Upper lobe of right lung (tissue), 1 donor: ENCODE measurements around the gene ROBO2. TPM values are rescaled to one million over a fixed set of nuclear protein-coding genes. Genes with fewer than 3 reads are reported as not detected.

ENCODE experiments used
- ATAC-seq: fragments of 200-7000 bp; cut with Tn5 transposase; one replicate; pipeline ENCODE4 v1.9.1; 2020; ENCODE audit warnings: mild to moderate bottlenecking, moderate library complexity
- DNase-seq: peaks from one replicate; pipeline ENCODE4 v3.0.0-alpha.2; 2020
- H3K27ac ChIP-seq: fragments of 200-600 bp; one replicate; pipeline ENCODE4 v1.8.0; 2022
- H3K27me3 ChIP-seq: fragments of 200-600 bp; one replicate; pipeline ENCODE4 v1.8.0; 2022; ENCODE audit warnings: mild to moderate bottlenecking
- H3K36me3 ChIP-seq: fragments of 200-600 bp; one replicate; pipeline ENCODE4 v1.8.0; 2022
- H3K4me1 ChIP-seq: fragments of 200-600 bp; one replicate; pipeline ENCODE4 v1.8.0; 2022
- H3K4me3 ChIP-seq: fragments of 200-600 bp; one replicate; pipeline ENCODE4 v1.8.0; 2022; ENCODE audit warnings: mild to moderate bottlenecking
- H3K9me3 ChIP-seq: fragments of 200-600 bp; one replicate; pipeline ENCODE4 v1.8.0; 2022
- intact Hi-C: fragments of 100-400 bp; cut with DNase I; formaldehyde crosslinking; loops from one replicate; pipeline ENCODE4 v1.11.0; 2022
- total RNA-seq: library from RNA; stranded (reverse); fragmentation: NEBNext Ultra II Directional; extraction: Animal tissue kit (Norgen Biotek cat#: 25700); gene quantifications from one replicate; pipeline ENCODE4 v1.2.1, GENCODE V29; 2021
- TF ChIP-seq, protein P1 (sequence below): fragments of 200-600 bp; IDR thresholded peaks from one replicate; pipeline ENCODE4 v1.8.0; 2022; ENCODE audit warnings: antibody characterized with exemption
- donor health status: DM: no; HTN: yes; CAD: no; lungs with severe emphysema.

Gene ROBO2
- total RNA-seq, 1 donor from 2014 or later: 27.1 TPM

DNA sequence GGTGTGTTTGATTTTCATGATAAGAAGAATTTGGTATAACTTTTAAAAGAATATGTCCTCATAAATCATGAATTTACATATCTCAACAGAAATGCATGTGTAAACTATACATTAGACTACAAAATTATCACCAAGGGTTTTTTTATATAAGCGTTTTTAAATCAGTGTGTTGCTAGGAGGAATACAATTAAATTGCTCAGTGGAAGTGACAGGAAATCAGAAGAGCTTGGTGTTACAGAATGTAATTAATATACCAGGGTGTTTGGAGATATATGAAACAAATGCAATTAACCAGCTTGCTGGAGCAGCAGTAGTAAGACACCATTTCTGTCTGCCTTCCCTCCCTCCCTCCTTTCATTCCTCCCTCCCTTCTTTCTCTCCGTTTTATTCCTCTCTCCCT, 2.4 kb downstream of the ROBO2 start:
- Histone ChIP-seq H3K4me1 (no peaks in the 10 kb centered on the region), H3K27ac (no peak overlapping the region), H3K9me3 (no peaks in the 10 kb centered on the region), H3K27me3 (peaks cover 36% of the 10 kb centered on the region), H3K36me3 (no peaks in the 10 kb centered on the region), H3K4me3 (peak overlapping the region; percentile 54)
- intact Hi-C loops: loop anchor here (10.0 kb wide), 1 partner anchor 212 kb away; no protein-coding TSS in a partner anchor
- TF ChIP-seq, protein P1, sequence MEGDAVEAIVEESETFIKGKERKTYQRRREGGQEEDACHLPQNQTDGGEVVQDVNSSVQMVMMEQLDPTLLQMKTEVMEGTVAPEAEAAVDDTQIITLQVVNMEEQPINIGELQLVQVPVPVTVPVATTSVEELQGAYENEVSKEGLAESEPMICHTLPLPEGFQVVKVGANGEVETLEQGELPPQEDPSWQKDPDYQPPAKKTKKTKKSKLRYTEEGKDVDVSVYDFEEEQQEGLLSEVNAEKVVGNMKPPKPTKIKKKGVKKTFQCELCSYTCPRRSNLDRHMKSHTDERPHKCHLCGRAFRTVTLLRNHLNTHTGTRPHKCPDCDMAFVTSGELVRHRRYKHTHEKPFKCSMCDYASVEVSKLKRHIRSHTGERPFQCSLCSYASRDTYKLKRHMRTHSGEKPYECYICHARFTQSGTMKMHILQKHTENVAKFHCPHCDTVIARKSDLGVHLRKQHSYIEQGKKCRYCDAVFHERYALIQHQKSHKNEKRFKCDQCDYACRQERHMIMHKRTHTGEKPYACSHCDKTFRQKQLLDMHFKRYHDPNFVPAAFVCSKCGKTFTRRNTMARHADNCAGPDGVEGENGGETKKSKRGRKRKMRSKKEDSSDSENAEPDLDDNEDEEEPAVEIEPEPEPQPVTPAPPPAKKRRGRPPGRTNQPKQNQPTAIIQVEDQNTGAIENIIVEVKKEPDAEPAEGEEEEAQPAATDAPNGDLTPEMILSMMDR: no peak
- ATAC-seq (no peak), DNase-seq (no peak)

DNA sequence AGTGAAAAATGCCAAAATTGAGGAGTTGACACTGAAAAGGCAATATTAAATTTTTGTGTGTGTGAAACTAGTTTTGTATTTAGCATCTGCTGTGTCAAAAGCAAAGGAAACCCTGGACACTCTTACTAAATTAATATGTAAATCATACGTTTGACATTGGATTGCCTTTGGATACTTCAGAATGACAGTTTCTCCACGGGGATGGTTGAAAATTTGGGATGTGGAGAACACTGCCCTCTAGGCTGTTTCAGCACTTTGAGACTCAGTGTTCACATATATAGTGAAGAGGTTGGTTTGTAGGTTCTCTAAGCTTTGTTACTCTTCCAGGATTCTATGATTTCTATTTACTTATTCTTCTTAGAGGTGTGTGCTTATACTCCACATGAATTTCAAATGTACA, 3.0 kb downstream of the ROBO2 start:
- no peaks in the 10 kb centered on the region for H3K4me1 ChIP-seq
- intact Hi-C loops: loop anchor here (10.0 kb wide), 1 partner anchor 212 kb away; no protein-coding TSS in a partner anchor
- H3K4me3 ChIP-seq: peak overlapping the region; percentile 54
- no peaks in the 10 kb centered on the region for H3K9me3 ChIP-seq
- TF ChIP-seq, protein P1: no peak
- no peak overlapping the region for H3K27ac ChIP-seq
- DNase-seq (no peak), ATAC-seq (no peak)
- peaks cover 36% of the 10 kb centered on the region for H3K27me3 ChIP-seq
- H3K36me3 ChIP-seq: no peaks in the 10 kb centered on the region

DNA sequence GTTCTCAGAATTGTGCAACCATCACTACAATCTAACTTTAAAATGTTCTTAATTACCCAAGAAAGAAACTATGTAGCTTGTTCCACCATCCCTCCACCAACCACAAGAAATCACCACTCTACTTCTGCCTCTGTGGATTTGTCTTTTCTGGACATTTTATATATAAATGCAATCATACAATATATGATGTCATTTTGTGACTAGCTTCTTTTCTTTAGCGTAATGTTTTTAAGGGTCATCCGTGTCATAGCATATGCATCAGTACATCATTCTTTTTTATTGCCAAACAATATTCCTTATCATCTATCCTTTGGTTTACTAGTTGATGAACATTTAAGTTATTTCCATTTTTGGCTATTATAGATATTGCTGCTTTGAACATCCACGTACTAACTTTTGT, 5.8 kb downstream of the ROBO2 start:
- Histone ChIP-seq H3K27ac (no peak overlapping the region), H3K4me3 (no peak overlapping the region), H3K27me3 (peaks cover 14% of the 10 kb centered on the region), H3K4me1 (no peaks in the 10 kb centered on the region), H3K36me3 (no peaks in the 10 kb centered on the region), H3K9me3 (no peaks in the 10 kb centered on the region)
- TF ChIP-seq, protein P1: no peak
- intact Hi-C loops: loop anchor here (10.0 kb wide), 1 partner anchor 209 kb away; no protein-coding TSS in a partner anchor
- ATAC-seq: no peak
- DNase-seq: no peak

DNA sequence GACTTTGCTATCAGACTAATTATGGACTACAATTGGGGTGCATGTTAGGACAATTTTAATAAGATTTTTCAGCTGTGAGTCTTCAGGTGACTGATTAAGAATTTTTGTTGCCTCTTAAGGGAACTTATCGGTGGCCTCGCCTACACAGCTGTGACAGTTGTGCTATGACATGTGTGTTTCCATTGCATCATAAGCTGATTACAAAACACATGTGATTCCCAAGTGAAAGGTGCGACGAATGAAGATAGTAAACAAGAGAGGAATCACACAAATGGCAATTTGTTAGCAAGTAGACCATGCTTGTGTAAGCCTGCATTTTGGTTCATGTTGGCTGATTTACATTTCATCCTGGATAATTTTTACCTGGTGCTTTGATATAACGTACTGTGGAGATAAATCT, 8.3 kb downstream of the ROBO2 start:
- Histone ChIP-seq H3K27ac (no peak overlapping the region), H3K36me3 (no peaks in the 10 kb centered on the region), H3K4me3 (no peak overlapping the region), H3K9me3 (no peaks in the 10 kb centered on the region), H3K27me3 (no peaks in the 10 kb centered on the region), H3K4me1 (no peaks in the 10 kb centered on the region)
- TF ChIP-seq, protein P1: no peak
- ATAC-seq (no peak), DNase-seq (no peak)
- intact Hi-C loops: loop anchor here (10.0 kb wide), 1 partner anchor 207 kb away; no protein-coding TSS in a partner anchor

DNA sequence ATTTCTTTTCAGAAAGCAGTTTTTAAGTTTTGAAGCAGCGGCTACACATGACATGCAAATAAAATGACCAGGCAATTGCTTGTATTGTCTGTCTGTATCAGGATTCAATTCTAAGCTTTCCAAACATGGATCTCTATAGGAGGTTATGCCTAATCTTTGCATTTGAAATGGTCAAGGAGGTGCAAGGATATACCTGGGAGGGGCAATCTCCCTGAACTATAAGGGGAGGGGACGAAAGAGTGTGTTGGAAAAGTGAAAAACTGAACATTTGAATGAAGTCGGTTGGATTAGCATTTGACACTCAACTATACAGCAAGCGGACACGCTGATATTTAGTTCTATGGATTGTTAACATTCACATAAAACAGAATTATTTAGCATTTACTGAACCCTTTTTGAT, 11.7 kb downstream of the ROBO2 start:
- H3K36me3 ChIP-seq: no peaks in the 10 kb centered on the region
- H3K4me1 ChIP-seq: no peaks in the 10 kb centered on the region
- H3K27me3 ChIP-seq: no peaks in the 10 kb centered on the region
- no peak overlapping the region for H3K4me3 ChIP-seq
- ATAC-seq: no peak
- H3K9me3 ChIP-seq: no peaks in the 10 kb centered on the region
- no peak overlapping the region for H3K27ac ChIP-seq
- TF ChIP-seq, protein P1: no peak
- no peak for DNase-seq
- intact Hi-C loops: no loop called here

DNA sequence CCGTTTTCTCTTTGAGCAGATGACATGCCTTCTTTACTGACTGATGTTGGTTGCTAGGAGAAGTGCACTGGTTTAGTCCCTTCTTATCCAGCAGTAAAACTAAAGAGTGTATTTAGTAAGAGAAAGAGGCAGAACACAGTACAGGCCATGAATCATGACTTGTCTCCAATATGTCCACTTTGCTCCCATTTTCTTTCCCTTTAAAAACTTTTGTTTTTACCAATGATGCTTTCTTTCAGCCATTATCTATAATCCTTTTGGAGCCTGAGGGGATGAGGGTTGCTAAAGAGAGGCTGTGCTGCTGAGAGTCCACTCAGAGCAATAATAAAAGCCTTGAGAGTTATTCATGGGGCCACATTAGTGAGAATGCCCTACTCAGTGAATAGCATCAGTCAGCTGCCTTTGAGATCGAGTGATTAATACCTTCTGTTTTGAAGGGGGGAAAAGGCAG, 12.2 kb downstream of the ROBO2 start:
- no peaks in the 10 kb centered on the region for H3K9me3 ChIP-seq
- TF ChIP-seq, protein P1: no peak
- ATAC-seq: no peak
- H3K27ac ChIP-seq: no peak overlapping the region
- H3K27me3 ChIP-seq: no peaks in the 10 kb centered on the region
- no peaks in the 10 kb centered on the region for H3K36me3 ChIP-seq
- intact Hi-C loops: no loop called here
- no peak overlapping the region for H3K4me3 ChIP-seq
- no peak for DNase-seq
- H3K4me1 ChIP-seq: no peaks in the 10 kb centered on the region
